Neural progenitor cell (in vitro differentiated cells): ENCODE measurements around the gene SRRM2. TPM values are rescaled to one million over a fixed set of nuclear protein-coding genes. Genes with fewer than 3 reads are reported as not detected.

Experiments
- DNase-seq: peaks from one replicate; pipeline ENCODE4 v3.0.0-alpha.2; 2016; ENCODE audit warnings: low spot score
- H2AFZ ChIP-seq: fragments of 200-600 bp; sonication (generic); replicated peaks from 2 replicates; pipeline ENCODE4 v1.6.1; 2016; ENCODE audit warnings: antibody characterized with exemption
- H3F3A ChIP-seq: fragments of 200-600 bp; sonication (generic); 2 replicates; pipeline ENCODE4 v1.6.1; 2016; ENCODE audit warnings: antibody characterized with exemption, low read depth
- H3K27ac ChIP-seq: fragments of 200-600 bp; sonication (generic); 2 replicates; pipeline ENCODE4 v1.5.1; 2016; ENCODE audit warnings: mild to moderate bottlenecking
- H3K27me3 ChIP-seq: fragments of 200-600 bp; sonication (generic); 2 replicates; pipeline ENCODE4 v1.6.1; 2016; ENCODE audit warnings: mild to moderate bottlenecking, moderate library complexity
- H3K36me3 ChIP-seq: fragments of 200-600 bp; sonication (generic); 2 replicates; pipeline ENCODE4 v1.5.1; 2016
- H3K4me1 ChIP-seq: fragments of 200-600 bp; sonication (generic); 2 replicates; pipeline ENCODE4 v1.6.1; 2016; ENCODE audit warnings: mixed run types
- H3K4me2 ChIP-seq: fragments of 200-600 bp; sonication (generic); 2 replicates; pipeline ENCODE4 v1.6.1; 2016
- H3K4me3 ChIP-seq: fragments of 200-600 bp; sonication (generic); 2 replicates; pipeline ENCODE4 v1.5.1; 2016
- H3K79me2 ChIP-seq: fragments of 200-600 bp; sonication (generic); 2 replicates; pipeline ENCODE4 v1.6.1; 2016; ENCODE audit warnings: low read depth
- H3K9ac ChIP-seq: fragments of 200-600 bp; sonication (generic); 2 replicates; pipeline ENCODE4 v1.6.1; 2016
- H3K9me3 ChIP-seq: fragments of 200-600 bp; sonication (generic); 2 replicates; pipeline ENCODE4 v1.5.1; 2016; ENCODE audit warnings: low read depth
- H4K20me1 ChIP-seq: fragments of 200-600 bp; sonication (generic); 2 replicates; pipeline ENCODE4 v1.6.1; 2016; ENCODE audit warnings: low read depth
- H3K27ac Mint-ChIP-seq: 3 replicates; pipeline ENCODE4 v1.8.0; 2021; ENCODE audit warnings: mixed read lengths
- H3K27me3 Mint-ChIP-seq: 2 replicates; pipeline ENCODE4 v1.8.0; 2022; ENCODE audit warnings: low read depth, mild to moderate bottlenecking, inconsistent platforms, moderate library complexity, mixed read lengths; ENCODE audit not compliant: insufficient read depth
- H3K36me3 Mint-ChIP-seq: 3 replicates; pipeline ENCODE4 v1.8.0; 2021; ENCODE audit warnings: mixed read lengths
- H3K4me1 Mint-ChIP-seq: 3 replicates; pipeline ENCODE4 v1.8.0; 2021; ENCODE audit warnings: mixed read lengths
- H3K4me3 Mint-ChIP-seq: 3 replicates; pipeline ENCODE4 v1.8.0; 2021; ENCODE audit warnings: mild to moderate bottlenecking, moderate library complexity, mixed read lengths
- H3K9me3 Mint-ChIP-seq: 3 replicates; pipeline ENCODE4 v1.8.0; 2020; ENCODE audit warnings: mixed read lengths
- CTCF ChIP-seq: fragments of 200-600 bp; sonication (generic); IDR thresholded peaks from 2 replicates; pipeline ENCODE4 v1.5.1; 2017; ENCODE audit warnings: antibody characterized with exemption, mild to moderate bottlenecking
- EZH2 ChIP-seq: fragments of 200-600 bp; sonication (generic); IDR thresholded peaks from 2 replicates; pipeline ENCODE4 v1.6.1; 2017; ENCODE audit warnings: antibody characterized with exemption, mild to moderate bottlenecking, moderate library complexity
- EZH2phosphoT487 ChIP-seq: fragments of 200-600 bp; sonication (generic); IDR thresholded peaks from 2 replicates; pipeline ENCODE4 v1.6.1; 2017; ENCODE audit warnings: antibody characterized with exemption
- total RNA-seq: library from RNA; depleted of rRNA; stranded (reverse); fragments of >200 nt; gene quantifications from 2 replicates; pipeline ENCODE4 v1.2.3, GENCODE V29; 2015; ENCODE audit warnings: low replicate concordance

Gene SRRM2
- total RNA-seq, 1 donor from 2014 or later = 82.3 TPM

GRCh38 chr16:2779151-2779920, 26.9 kb downstream of the SRRM2 start:
- Histone ChIP-seq H3K4me3 (no peak overlapping the region), H4K20me1 (peaks cover 17% of the 10 kb centered on the region), H3K4me1 (peaks cover 20% of the 10 kb centered on the region), H3K9ac (no peak overlapping the region), H3K27ac (no peak overlapping the region), H3K4me2 (no peak overlapping the region), H3K9me3 (no peaks in the 10 kb centered on the region), H3F3A (peaks cover 24% of the 10 kb centered on the region), H3K36me3 (no peaks in the 10 kb centered on the region), H3K27me3 (no peaks in the 10 kb centered on the region), H2AFZ (no peak overlapping the region), H3K79me2 (peaks cover 45% of the 10 kb centered on the region)
- TF ChIP-seq EZH2 (no peak), EZH2phosphoT487 (no peak), CTCF (no peak)
- peak; percentile 29 for DNase-seq
- H3K27me3 Mint-ChIP-seq = peaks cover 7% of the 10 kb centered on the region
- no peaks in the 10 kb centered on the region for H3K9me3 Mint-ChIP-seq
- no peak overlapping the region for H3K27ac Mint-ChIP-seq
- peaks cover 3% of the 10 kb centered on the region for H3K36me3 Mint-ChIP-seq
- peaks cover 23% of the 10 kb centered on the region for H3K4me1 Mint-ChIP-seq
- peak overlapping the region; percentile 94 for H3K4me3 Mint-ChIP-seq

GRCh38 chr16:2779978-2780898, 27.8 kb downstream of the SRRM2 start:
- Histone ChIP-seq H3K4me2 (no peak overlapping the region), H3K27ac (no peak overlapping the region), H3K9me3 (no peaks in the 10 kb centered on the region), H3K27me3 (no peaks in the 10 kb centered on the region), H2AFZ (no peak overlapping the region), H3K79me2 (peaks cover 36% of the 10 kb centered on the region), H4K20me1 (peaks cover 16% of the 10 kb centered on the region), H3K4me3 (no peak overlapping the region), H3K9ac (no peak overlapping the region), H3K4me1 (peaks cover 20% of the 10 kb centered on the region), H3F3A (peaks cover 19% of the 10 kb centered on the region), H3K36me3 (no peaks in the 10 kb centered on the region)
- Mint-ChIP-seq H3K27me3 (peaks cover 7% of the 10 kb centered on the region), H3K4me3 (peak overlapping the region; percentile 94), H3K27ac (no peak overlapping the region), H3K4me1 (peaks cover 23% of the 10 kb centered on the region), H3K36me3 (peaks cover 3% of the 10 kb centered on the region), H3K9me3 (no peaks in the 10 kb centered on the region)
- peak; percentile 39 for DNase-seq
- TF ChIP-seq EZH2 = no peak
- no peak for TF ChIP-seq CTCF
- TF ChIP-seq EZH2phosphoT487 = no peak

GRCh38 chr16:2782583-2783351, 30.3 kb downstream of the SRRM2 start:
- H3K4me1 Mint-ChIP-seq = peaks cover 20% of the 10 kb centered on the region
- H3K27me3 Mint-ChIP-seq = peaks cover 6% of the 10 kb centered on the region
- Histone ChIP-seq H2AFZ (no peak overlapping the region), H3K36me3 (no peaks in the 10 kb centered on the region), H4K20me1 (no peaks in the 10 kb centered on the region), H3K27me3 (no peaks in the 10 kb centered on the region), H3K4me2 (no peak overlapping the region), H3K27ac (no peak overlapping the region), H3K4me1 (peaks cover 17% of the 10 kb centered on the region), H3K79me2 (peaks cover 13% of the 10 kb centered on the region), H3K9me3 (no peaks in the 10 kb centered on the region), H3F3A (peaks cover 19% of the 10 kb centered on the region), H3K4me3 (no peak overlapping the region), H3K9ac (no peak overlapping the region)
- DNase-seq = no peak
- H3K4me3 Mint-ChIP-seq = peak overlapping the region; percentile 55
- no peak overlapping the region for H3K27ac Mint-ChIP-seq
- H3K9me3 Mint-ChIP-seq = no peaks in the 10 kb centered on the region
- H3K36me3 Mint-ChIP-seq = no peaks in the 10 kb centered on the region
- no peak for TF ChIP-seq EZH2phosphoT487
- TF ChIP-seq CTCF = no peak
- no peak for TF ChIP-seq EZH2
